Sigmoid colon (tissue), 7 donors: ENCODE data around the gene DNAJC5. TPM values are rescaled to one million over a fixed set of nuclear protein-coding genes. Genes with fewer than 3 reads are reported as not detected.

Source experiments
- DNase-seq: peaks from one replicate; pipeline ENCODE4 v3.0.0-alpha.2; 2019
- H3K27ac ChIP-seq, 4 donors: fragments of 200-600 bp; sonication (generic); one replicate each; pipeline ENCODE4 v1.5.1; 2016 to 2019; ENCODE audit warnings: mild to moderate bottlenecking in 1 of 4
- H3K27me3 ChIP-seq, 3 donors: fragments of 200-600 bp; sonication (generic); one replicate each; pipeline ENCODE4 v1.5.1; 2019; ENCODE audit warnings: mild to moderate bottlenecking in 1 of 3
- H3K36me3 ChIP-seq, 4 donors: fragments of 200-600 bp; sonication (generic); one replicate each; pipeline ENCODE4 v1.5.1; 2016 to 2019
- H3K4me1 ChIP-seq, 4 donors: fragments of 200-600 bp; sonication (generic); one replicate each; pipeline ENCODE4 v1.5.1; 2017 to 2019
- H3K4me3 ChIP-seq, 4 donors: fragments of 200-600 bp; sonication (generic); one replicate each; pipeline ENCODE4 v1.5.1; 2017 to 2019; ENCODE audit warnings: mild to moderate bottlenecking in 2 of 4, moderate library complexity in 1 of 4
- H3K9me3 ChIP-seq, 4 donors: fragments of 200-600 bp in 3 of 4; sonication (generic) in 3 of 4; one replicate each; pipeline versions ENCODE4 v1.5.1 to v1.6.1; 2013 to 2019
- EP300 ChIP-seq, 4 donors: sonication (generic); formaldehyde crosslinking; IDR thresholded peaks; one replicate each; pipeline ENCODE4 v1.6.1; 2017; ENCODE audit warnings: antibody characterized with exemption in 4 of 4
- POLR2A ChIP-seq, 2 donors: fragments of 450-650 bp; IDR thresholded peaks; one replicate each; pipeline ENCODE4 v1.6.1; 2016; ENCODE audit warnings: antibody characterized with exemption in 2 of 2, mild to moderate bottlenecking in 2 of 2, moderate library complexity in 2 of 2
- POLR2AphosphoS5 ChIP-seq, 4 donors: sonication (generic); formaldehyde crosslinking; IDR thresholded peaks; one replicate each; pipeline ENCODE4 v1.6.1; 2017; ENCODE audit warnings: antibody characterized with exemption in 4 of 4
- WGBS, 2 donors: extraction: QIAGEN DNeasy Blood & Tissue Kit; methylation state at CpG; one replicate each; pipeline ENCODE4 v1.1.7; 2013; 5-methylcytosine and 5-hydroxymethylcytosine counted together
- intact Hi-C: fragments of 100-400 bp; cut with DNase I; formaldehyde crosslinking; loops from one replicate; pipeline ENCODE4 v1.15.1; 2023
- polyA plus RNA-seq, 3 donors: library from polyadenylated mRNA; stranded (reverse); fragments of 200-250 nt; gene quantifications; one replicate each; pipeline ENCODE4 v1.2.3, GENCODE V29; 2013
- total RNA-seq, 4 donors: library from RNA; depleted of rRNA; stranded (reverse); fragments of >200 nt; gene quantifications; one replicate each; pipeline ENCODE4 v1.1.0, GENCODE V29; 2016
- TF ChIP-seq, protein P1 (sequence below), 4 experiments: fragments of 450-650 bp in 3 of 4; fragments of 200-600 bp in 1 of 4; IDR thresholded peaks; one replicate each; pipeline ENCODE4 v1.5.1; 2016 to 2019; ENCODE audit warnings: antibody characterized with exemption in 4 of 4, mild to moderate bottlenecking in 3 of 4, moderate library complexity in 2 of 4
- donor health status: healthy with polysubstance abuse.
- donor health status: Bipolar disorder and iron deficiency.
- donor health status: healthy.

DNAJC5 gene
- total and polyA plus RNA-seq, 7 donors, result 21.6 to 62.8 (median 31.4) TPM

DNA sequence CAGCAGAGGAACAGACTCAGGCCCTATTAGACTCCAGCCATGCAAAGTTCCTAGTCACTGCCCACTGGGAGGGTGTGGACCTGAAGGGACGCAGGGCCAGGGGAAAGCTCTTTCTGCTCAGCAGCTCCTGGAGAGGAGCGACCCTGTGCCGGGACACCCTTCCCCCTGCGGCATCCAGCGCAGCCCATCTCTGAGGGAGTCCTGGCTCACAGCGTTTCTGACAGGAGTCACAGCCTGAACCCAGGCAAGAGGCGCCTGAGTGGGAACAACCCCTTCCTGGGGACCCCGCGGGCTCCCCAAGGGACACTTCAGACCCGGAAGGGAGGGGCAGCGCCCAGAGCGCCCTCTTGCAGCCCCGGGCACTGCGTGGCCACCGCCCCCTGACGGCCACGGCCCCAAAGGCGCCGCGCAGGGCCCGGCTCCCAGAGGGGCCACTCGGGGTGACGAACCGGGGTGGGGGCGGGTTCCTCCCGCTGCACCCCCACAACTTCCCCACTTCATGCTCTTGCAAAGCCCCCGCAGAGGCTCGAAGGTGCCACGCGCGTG, 60.4 kb downstream of the DNAJC5 start:
- H3K36me3 ChIP-seq, result peaks cover 0 to 16% (median 0%) of the 10 kb centered on the region in 4 donors
- TF ChIP-seq EP300 (IDR thresholded peaks at IDR 0.05) (no peak), POLR2A (IDR thresholded peaks at IDR 0.05) (no peak), POLR2AphosphoS5 (IDR thresholded peaks at IDR 0.05) (no peak)
- TF ChIP-seq, protein P1, sequence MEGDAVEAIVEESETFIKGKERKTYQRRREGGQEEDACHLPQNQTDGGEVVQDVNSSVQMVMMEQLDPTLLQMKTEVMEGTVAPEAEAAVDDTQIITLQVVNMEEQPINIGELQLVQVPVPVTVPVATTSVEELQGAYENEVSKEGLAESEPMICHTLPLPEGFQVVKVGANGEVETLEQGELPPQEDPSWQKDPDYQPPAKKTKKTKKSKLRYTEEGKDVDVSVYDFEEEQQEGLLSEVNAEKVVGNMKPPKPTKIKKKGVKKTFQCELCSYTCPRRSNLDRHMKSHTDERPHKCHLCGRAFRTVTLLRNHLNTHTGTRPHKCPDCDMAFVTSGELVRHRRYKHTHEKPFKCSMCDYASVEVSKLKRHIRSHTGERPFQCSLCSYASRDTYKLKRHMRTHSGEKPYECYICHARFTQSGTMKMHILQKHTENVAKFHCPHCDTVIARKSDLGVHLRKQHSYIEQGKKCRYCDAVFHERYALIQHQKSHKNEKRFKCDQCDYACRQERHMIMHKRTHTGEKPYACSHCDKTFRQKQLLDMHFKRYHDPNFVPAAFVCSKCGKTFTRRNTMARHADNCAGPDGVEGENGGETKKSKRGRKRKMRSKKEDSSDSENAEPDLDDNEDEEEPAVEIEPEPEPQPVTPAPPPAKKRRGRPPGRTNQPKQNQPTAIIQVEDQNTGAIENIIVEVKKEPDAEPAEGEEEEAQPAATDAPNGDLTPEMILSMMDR (IDR thresholded peaks at IDR 0.05), result peak in 3 of 4 experiments; percentile 2 to 55 (median 41)
- 1 to 2% methylated on average over 31 of the region's 31 CpGs for WGBS, 2 donors
- H3K4me3 ChIP-seq, result peak overlapping the region; percentile 91 to 100 (median 98)
- H3K4me1 ChIP-seq, result peaks cover 0 to 68% (median 64%) of the 10 kb centered on the region in 4 donors
- DNase-seq, result no peak
- intact Hi-C loops, result no loop called here
- peak overlapping the region; percentile 90 to 99 (median 97) for H3K27ac ChIP-seq
- H3K9me3 ChIP-seq, result no peaks in the 10 kb centered on the region
- no peaks in the 10 kb centered on the region for H3K27me3 ChIP-seq

DNA sequence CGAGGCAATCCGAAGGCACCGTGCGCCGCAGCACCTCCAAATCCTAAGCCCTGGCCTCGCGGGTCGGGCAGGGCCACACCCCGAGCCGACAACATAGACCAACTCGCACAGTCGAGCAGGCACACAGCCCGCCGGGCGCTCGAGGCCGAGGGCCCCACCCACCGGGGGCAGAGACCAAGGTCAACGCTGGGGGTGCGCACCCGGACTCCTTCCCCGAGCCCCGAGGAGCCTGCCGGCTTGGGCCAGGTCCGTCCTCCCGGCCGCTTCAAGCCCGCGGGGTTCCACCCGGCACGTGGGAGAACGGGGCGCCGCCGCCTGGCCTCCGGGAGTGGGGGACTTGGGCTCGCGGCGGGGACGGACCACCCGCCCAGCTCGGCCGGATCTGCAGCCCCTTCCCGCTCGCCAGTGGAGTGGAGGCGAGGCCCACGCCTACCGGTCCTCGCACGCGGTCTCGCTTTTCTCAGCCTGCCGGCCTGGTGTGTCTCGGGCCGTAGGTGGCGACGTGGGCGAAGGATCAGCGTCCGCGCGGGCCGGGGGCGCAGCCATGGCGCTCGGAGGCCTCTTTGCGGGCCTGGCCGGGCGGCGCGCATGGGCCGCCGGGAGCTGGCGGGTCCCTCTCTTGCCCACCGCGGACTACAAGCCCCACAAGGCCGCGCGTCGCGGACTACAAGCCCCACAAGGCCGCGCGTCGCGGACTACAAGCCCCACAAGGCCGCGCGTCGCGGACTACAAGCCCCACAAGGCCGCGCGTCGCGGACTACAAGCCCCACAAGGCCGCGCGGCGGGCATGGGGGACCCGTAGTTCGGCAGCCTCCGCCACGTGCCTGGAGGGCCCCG, 61.1 kb downstream of the DNAJC5 start, which contains the start of gene UCKL1:
Gene UCKL1 (minus strand): TSS at position 590 of the 837 bp plus-strand sequence. CDS start 44 bp downstream, at position 546.
- H3K4me3 ChIP-seq, result peak within 1 kb of the TSS; percentile 91 to 100 (median 98)
- peaks cover 0 to 16% (median 0%) of the 10 kb centered on the region in 4 donors for H3K36me3 ChIP-seq
- intact Hi-C loops, result no loop called here
- peak; percentile 97 for DNase-seq
- H3K4me1 ChIP-seq, result peaks cover 0 to 61% (median 57%) of the 10 kb centered on the region in 4 donors
- peak within 1 kb of the TSS; percentile 90 to 99 (median 97) for H3K27ac ChIP-seq
- H3K9me3 ChIP-seq, result no peaks in the 10 kb centered on the region
- H3K27me3 ChIP-seq, result no peaks in the 10 kb centered on the region
- 0% methylated on average over 105 of the region's 105 CpGs for WGBS, 2 donors
- TF ChIP-seq POLR2AphosphoS5 (IDR thresholded peaks at IDR 0.05) (peak; percentile 66 to 94 (median 85)), EP300 (IDR thresholded peaks at IDR 0.05) (no peak), POLR2A (IDR thresholded peaks at IDR 0.05) (peak; percentile 53 to 54)
- TF ChIP-seq, protein P1 (IDR thresholded peaks at IDR 0.05), result peak in 1 of 4 experiments; percentile 4

DNA sequence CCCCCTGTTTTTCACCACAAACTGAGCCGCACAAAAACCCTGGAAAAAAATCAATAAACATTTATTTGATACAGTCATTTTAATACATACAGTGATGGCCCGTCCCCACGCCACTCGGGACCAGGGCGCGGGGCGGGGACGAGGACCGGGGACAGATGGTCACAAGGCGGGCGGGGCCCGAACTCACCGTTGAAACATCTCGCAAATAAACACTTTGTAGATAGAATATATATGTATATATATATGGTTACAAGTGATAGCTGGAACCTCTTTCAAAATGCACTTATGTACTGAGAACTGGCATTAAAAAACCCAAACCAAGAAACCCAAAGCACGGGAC, 61.7 kb downstream of the DNAJC5 start:
- H3K36me3 ChIP-seq, result peaks cover 0 to 22% (median 2%) of the 10 kb centered on the region in 4 donors
- peak overlapping the region; percentile 40 to 100 (median 94) for H3K4me3 ChIP-seq
- TF ChIP-seq POLR2AphosphoS5 (IDR thresholded peaks at IDR 0.05), result no peak
- no peak for TF ChIP-seq POLR2A (IDR thresholded peaks at IDR 0.05)
- TF ChIP-seq, protein P1 (IDR thresholded peaks at IDR 0.05), result no peak
- TF ChIP-seq EP300 (IDR thresholded peaks at IDR 0.05), result no peak
- 0% methylated on average over 15 of the region's 15 CpGs for WGBS, 2 donors
- no peak for DNase-seq
- intact Hi-C loops, result no loop called here
- peaks cover 0 to 56% (median 51%) of the 10 kb centered on the region in 4 donors for H3K4me1 ChIP-seq
- H3K27ac ChIP-seq, result peak overlapping the region; percentile 71 to 99 (median 78)
- no peaks in the 10 kb centered on the region for H3K27me3 ChIP-seq
- H3K9me3 ChIP-seq, result no peaks in the 10 kb centered on the region

- intact Hi-C loops, result no loop called here
- TF ChIP-seq EP300 (IDR thresholded peaks at IDR 0.05) (no peak), POLR2AphosphoS5 (IDR thresholded peaks at IDR 0.05) (peak; percentile 56 to 65 (median 61)), POLR2A (IDR thresholded peaks at IDR 0.05) (peak in 1 of 2 donors; percentile 38)
- TF ChIP-seq, protein P1 (IDR thresholded peaks at IDR 0.05), result no peak
- 1 to 3% methylated on average over 28 of the region's 28 CpGs for WGBS, 2 donors
- Histone ChIP-seq H3K4me1 (peaks cover 0 to 50% (median 46%) of the 10 kb centered on the region in 4 donors), H3K4me3 (peak overlapping the region; percentile 40 to 100 (median 94)), H3K36me3 (peaks cover 0 to 27% (median 6%) of the 10 kb centered on the region in 4 donors), H3K27ac (peak overlapping the region; percentile 71 to 99 (median 78)), H3K27me3 (no peaks in the 10 kb centered on the region), H3K9me3 (no peaks in the 10 kb centered on the region)
- DNase-seq, result peak; percentile 85
Observed at GRCh38 chr20:63957004-63957689, 62.2 kb downstream of the DNAJC5 start.
